Ascending aorta (tissue), 2 donors: ENCODE results near the gene FKBP1A. TPM values are rescaled to one million over a fixed set of nuclear protein-coding genes. Genes with fewer than 3 reads are reported as not detected.

ENCODE experiments used
- DNase-seq, 2 donors: peaks; one replicate each; pipeline ENCODE4 v3.0.0-alpha.2; 2019; ENCODE audit warnings: low spot score in 2 of 2
- H3K27ac ChIP-seq, 2 donors: fragments of 200-600 bp; sonication (generic); one replicate each; pipeline ENCODE4 v1.5.1; 2016 to 2017; ENCODE audit warnings: mild to moderate bottlenecking in 1 of 2
- H3K27me3 ChIP-seq: fragments of 200-600 bp; sonication (generic); one replicate; pipeline ENCODE4 v1.5.1; 2017
- H3K36me3 ChIP-seq, 2 donors: fragments of 200-600 bp; sonication (generic); one replicate each; pipeline ENCODE4 v1.5.1; 2016
- H3K4me1 ChIP-seq, 2 donors: fragments of 200-600 bp; sonication (generic); one replicate each; pipeline ENCODE4 v1.5.1; 2016 to 2017; ENCODE audit warnings: mild to moderate bottlenecking in 1 of 2
- H3K4me3 ChIP-seq, 2 donors: fragments of 200-600 bp; sonication (generic); one replicate each; pipeline ENCODE4 v1.5.1; 2016 to 2017; ENCODE audit warnings: mild to moderate bottlenecking in 1 of 2
- H3K9me3 ChIP-seq, 2 donors: fragments of 200-600 bp; sonication (generic); one replicate each; pipeline ENCODE4 v1.5.1; 2016
- intact Hi-C: fragments of 100-400 bp; cut with DNase I; formaldehyde crosslinking; loops from one replicate; pipeline ENCODE4 v1.15.1; 2023
- total RNA-seq: library from RNA; depleted of rRNA; stranded (reverse); fragments of >200 nt; gene quantifications from one replicate; pipeline ENCODE4 v1.1.0, GENCODE V29; 2016
- TF ChIP-seq, protein P1 (sequence below), 3 experiments: fragments of 200-600 bp in 2 of 3; fragments of 450-650 bp in 1 of 3; sonication (generic) in 2 of 3; IDR thresholded peaks; one replicate each; pipeline ENCODE4 v1.5.1; 2016 to 2019; ENCODE audit warnings: antibody characterized with exemption in 3 of 3, mild to moderate bottlenecking in 1 of 3, moderate library complexity in 1 of 3

Gene FKBP1A
- total RNA-seq, 1 donor from 2014 or later = 202 TPM

DNA sequence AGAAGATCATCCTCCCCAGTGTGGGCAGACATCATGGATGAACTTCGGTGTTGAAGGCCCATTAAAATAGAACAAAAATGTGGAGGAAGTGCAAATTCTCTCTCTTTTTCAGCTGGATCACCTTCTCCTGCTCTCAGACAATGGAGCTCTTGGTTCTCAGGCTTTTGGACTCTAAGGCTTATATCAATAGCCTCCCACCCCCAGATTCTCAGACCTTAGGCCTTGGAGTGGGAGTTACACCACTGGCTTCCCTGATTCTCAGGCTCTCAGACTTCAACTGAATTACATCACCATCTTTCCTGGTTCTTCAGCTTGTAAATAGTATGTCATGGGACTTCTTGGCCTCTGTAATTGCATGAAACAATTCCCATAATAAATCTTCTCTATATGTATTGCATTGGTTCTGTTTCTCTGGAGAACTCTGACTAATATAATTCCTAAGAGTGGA is 37.2 kb upstream of the FKBP1A start:
- Histone ChIP-seq H3K27me3 (no peaks in the 10 kb centered on the region), H3K27ac (no peak overlapping the region)
- intact Hi-C loops = no loop called here

DNA sequence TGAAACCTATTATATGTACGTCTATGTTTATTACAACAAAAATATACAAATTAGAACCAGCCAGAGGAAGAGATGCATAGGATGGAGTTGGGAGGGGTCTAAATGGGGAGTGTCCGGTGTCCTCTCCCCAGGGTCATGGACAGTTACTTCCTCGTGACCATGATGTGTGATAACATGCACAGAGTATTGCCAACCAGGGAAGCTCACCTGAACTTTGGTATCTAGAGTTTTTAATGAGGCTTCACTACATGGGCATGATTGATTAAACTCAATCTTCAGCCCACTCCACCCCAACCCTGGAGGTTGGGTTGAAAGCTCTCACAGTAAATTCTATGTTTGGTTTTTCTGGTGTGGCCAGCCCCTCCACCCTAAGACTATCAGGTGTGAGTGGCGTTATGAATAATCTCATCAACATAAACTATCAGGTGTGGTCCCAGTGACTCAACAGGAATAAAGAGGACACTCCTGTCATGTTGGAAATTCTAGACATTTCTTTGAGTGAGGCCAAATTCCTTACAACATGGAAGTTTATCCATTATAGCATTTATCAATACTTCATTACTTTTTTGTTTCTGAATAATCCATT is 36.4 kb upstream of the FKBP1A start:
- Histone ChIP-seq H3K36me3 (no peaks in the 10 kb centered on the region), H3K27me3 (no peaks in the 10 kb centered on the region), H3K9me3 (no peaks in the 10 kb centered on the region), H3K4me1 (no peaks in the 10 kb centered on the region), H3K27ac (no peak overlapping the region), H3K4me3 (no peak overlapping the region)
- intact Hi-C loops = loop anchor here (2.0 kb wide), 1 partner anchor 124 kb away; no protein-coding TSS in a partner anchor
- DNase-seq = no peak
- TF ChIP-seq, protein P1, sequence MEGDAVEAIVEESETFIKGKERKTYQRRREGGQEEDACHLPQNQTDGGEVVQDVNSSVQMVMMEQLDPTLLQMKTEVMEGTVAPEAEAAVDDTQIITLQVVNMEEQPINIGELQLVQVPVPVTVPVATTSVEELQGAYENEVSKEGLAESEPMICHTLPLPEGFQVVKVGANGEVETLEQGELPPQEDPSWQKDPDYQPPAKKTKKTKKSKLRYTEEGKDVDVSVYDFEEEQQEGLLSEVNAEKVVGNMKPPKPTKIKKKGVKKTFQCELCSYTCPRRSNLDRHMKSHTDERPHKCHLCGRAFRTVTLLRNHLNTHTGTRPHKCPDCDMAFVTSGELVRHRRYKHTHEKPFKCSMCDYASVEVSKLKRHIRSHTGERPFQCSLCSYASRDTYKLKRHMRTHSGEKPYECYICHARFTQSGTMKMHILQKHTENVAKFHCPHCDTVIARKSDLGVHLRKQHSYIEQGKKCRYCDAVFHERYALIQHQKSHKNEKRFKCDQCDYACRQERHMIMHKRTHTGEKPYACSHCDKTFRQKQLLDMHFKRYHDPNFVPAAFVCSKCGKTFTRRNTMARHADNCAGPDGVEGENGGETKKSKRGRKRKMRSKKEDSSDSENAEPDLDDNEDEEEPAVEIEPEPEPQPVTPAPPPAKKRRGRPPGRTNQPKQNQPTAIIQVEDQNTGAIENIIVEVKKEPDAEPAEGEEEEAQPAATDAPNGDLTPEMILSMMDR (IDR thresholded peaks at IDR 0.05) = no peak

More for the DNA sequence above, 37.2 kb upstream of the FKBP1A start:
- no peak for DNase-seq
- no peaks in the 10 kb centered on the region for H3K9me3 ChIP-seq
- TF ChIP-seq, protein P1 (IDR thresholded peaks at IDR 0.05) = no peak
- no peak overlapping the region for H3K4me3 ChIP-seq
- H3K4me1 ChIP-seq = no peaks in the 10 kb centered on the region
- H3K36me3 ChIP-seq = peaks cover 0 to 4% of the 10 kb centered on the region in 2 donors

DNA sequence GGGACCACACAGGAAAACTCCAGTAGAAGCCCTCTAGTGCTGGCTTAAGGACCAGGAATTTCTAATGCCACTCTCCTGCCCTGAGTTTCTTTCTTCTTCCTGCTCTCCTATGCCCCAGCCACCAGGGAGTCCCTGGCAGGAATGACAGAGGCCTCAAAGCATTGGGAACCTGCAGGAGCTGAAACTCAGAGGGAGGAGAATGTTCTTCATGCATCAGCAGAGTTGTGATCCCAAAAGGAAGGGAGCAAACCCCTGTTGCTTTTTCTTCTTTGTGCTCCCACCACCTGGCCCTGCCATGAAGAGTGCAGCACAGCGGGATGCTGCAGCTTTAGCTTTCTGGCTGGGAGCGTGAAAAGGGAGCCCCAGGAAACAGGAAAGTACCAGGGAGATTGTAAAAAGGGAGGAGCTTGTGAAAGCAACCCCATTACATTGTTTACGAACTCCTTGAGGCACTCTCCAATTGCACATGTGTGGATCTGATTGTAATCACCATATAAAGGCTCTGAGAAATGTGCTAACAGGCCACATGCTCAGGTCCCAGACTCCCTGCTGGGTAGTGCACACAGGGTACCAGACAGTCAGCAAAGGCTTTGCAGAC is 34.7 kb upstream of the FKBP1A start:
- Histone ChIP-seq H3K9me3 (no peaks in the 10 kb centered on the region), H3K4me3 (no peak overlapping the region), H3K27me3 (no peaks in the 10 kb centered on the region), H3K4me1 (no peaks in the 10 kb centered on the region), H3K36me3 (no peaks in the 10 kb centered on the region), H3K27ac (no peak overlapping the region)
- intact Hi-C loops = loop anchor here (2.0 kb wide), 1 partner anchor 123 kb away; no protein-coding TSS in a partner anchor
- TF ChIP-seq, protein P1 (IDR thresholded peaks at IDR 0.05) = no peak
- no peak for DNase-seq

DNA sequence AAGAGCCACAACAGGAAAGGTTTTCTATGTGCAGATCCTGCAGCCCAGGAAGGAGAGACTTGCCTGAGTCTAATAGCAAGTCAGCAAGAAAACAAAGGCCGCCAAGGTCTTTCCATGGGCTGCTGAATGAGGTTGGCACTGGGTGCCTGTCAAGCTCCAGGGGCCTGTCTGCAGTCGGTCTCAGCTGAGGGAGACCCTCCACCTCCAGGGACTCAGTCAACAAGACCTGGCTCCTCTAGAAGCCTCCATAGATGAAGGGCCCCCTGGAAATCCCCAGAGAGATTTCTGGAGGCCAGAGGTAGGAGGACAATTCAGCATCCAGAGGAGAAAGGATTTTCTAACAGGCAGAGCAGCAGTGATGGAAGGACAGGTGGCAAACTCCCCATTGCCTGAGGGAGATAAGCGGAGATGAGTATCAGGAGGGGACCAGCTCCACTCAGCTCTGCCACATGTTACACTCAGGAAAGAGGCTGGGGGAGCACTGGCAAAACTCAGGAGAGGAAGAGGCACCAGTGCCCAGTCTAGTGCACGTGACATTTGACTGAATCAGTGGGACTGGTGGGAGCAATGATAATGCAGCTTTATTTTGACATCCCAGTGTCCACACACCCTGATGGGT is 33.5 kb upstream of the FKBP1A start:
- H3K4me1 ChIP-seq = no peaks in the 10 kb centered on the region
- no peak overlapping the region for H3K4me3 ChIP-seq
- no peaks in the 10 kb centered on the region for H3K9me3 ChIP-seq
- intact Hi-C loops = no loop called here
- H3K27me3 ChIP-seq = no peaks in the 10 kb centered on the region
- H3K36me3 ChIP-seq = no peaks in the 10 kb centered on the region
- H3K27ac ChIP-seq = no peak overlapping the region
- TF ChIP-seq, protein P1 (IDR thresholded peaks at IDR 0.05) = no peak
- DNase-seq = no peak

DNA sequence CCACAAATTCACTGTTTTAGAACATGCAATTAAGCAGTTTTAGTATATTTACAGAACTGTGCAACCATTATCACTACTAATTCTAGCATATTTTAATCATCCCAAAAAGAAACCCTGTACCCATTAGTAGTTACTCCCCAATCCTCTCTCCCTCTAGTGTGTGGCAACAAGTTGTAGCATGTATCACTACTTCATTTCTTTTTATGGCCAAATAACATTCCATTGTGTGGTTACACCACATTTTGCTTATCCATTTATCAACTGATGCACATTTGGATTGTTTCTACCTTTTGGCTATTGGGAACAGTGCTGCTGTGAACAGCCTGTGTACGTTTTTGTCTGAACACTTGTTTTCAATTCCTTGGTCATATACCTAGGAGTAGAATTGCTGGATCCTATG is 31.5 kb upstream of the FKBP1A start:
- no peaks in the 10 kb centered on the region for H3K36me3 ChIP-seq
- H3K4me1 ChIP-seq = no peaks in the 10 kb centered on the region
- peaks cover 0 to 3% of the 10 kb centered on the region in 2 donors for H3K9me3 ChIP-seq
- intact Hi-C loops = no loop called here
- H3K27me3 ChIP-seq = no peaks in the 10 kb centered on the region
- DNase-seq = no peak
- TF ChIP-seq, protein P1 (IDR thresholded peaks at IDR 0.05) = no peak
- H3K4me3 ChIP-seq = no peak overlapping the region
- no peak overlapping the region for H3K27ac ChIP-seq
